ENCODE measurements around the gene PGA3. TPM values are rescaled to one million over a fixed set of nuclear protein-coding genes. Genes with fewer than 3 reads are reported as not detected.
"Not testable (repeated sequence)": the region's sequence is repeated elsewhere in the genome, so short reads cannot be mapped to it uniquely, and the experiment has no call there.

Gene PGA3
- not detected for total RNA-seq

DNA sequence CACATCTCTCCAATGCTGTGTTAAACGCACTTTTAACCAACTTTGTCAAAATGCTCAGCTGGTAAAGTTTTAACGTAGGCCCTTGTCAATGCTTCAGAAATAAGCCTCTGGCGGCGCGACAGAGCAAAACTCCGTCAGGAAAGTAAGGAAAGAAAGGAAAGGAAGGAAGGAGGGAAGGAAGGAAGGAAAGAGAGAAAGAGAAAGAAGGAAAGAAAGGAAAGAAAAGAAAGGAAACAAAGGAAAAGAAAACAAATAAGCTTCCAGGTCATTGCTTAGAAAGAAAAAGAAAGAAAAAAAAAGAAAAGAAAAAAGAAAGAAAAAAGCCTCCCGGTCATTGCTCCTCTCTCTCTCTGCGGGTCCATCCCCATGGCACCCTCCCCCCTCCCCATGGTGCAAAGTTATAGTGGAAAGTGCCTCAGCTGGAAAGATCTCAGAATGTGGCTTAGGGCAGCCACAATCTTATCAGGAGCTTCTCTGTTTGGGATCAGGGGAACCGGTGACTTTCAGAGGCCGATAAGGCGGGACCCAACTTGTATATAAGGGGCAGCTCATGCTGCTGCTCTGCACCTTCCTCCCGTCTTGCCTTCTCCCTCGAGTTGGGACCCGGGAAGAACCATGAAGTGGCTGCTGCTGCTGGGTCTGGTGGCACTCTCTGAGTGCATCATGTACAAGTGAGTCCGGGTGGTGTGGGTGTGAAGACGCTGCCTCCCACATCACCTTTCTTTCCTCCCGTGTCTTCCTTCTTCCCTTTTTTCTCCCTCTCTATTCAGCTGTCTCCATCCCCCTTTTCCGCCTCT, at the start of gene PGA3:
Gene PGA3, plus strand, starts transcription at position 566 of the 797 bp plus-strand sequence. Its CDS starts 50 bp downstream, at position 616.
- not testable (repeated sequence) for ATAC-seq

DNA sequence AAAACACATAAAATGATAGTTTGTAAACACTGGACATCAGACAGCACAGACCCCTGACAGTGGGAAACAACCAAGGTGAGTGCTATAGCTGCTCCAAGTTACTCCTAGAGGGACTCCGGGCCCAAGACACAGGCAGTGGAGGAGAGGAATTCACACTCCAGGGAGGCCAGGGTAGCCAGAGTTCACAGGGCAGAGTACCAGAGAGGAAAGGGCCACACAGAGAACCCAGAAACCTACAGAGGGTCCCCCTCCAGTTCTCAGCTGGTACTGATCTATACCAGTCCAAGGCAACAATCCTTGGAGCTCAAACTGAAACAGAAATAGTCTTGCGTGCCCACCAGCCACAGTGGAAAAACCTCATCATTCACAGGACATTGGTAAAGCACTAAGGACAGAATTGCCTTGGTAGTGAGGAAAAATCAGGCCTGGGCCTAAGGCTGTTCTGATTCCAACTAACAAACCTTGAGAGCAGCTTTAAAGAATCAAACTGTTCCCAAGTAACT, 49.7 kb upstream of the PGA3 start:
- ATAC-seq = no peak

DNA sequence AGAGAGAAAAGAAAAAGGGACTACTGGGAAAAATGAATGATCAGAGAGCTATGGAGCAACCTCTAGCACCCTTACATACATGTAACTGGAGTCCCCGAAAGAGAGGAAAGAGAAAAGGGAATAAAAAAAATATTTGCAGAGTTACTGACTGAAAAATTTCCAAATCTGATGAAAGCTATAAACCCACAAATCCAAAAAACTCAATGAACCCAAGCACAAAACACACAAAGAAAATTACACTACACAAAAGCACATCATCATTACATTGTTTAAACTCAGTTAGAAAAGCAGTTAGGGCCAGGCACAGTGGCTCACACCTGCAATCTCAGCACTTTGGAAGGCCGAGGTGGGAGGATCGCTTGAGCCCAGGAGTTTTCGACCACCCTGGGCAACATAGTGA, 48.8 kb upstream of the PGA3 start:
- no peak for ATAC-seq

DNA sequence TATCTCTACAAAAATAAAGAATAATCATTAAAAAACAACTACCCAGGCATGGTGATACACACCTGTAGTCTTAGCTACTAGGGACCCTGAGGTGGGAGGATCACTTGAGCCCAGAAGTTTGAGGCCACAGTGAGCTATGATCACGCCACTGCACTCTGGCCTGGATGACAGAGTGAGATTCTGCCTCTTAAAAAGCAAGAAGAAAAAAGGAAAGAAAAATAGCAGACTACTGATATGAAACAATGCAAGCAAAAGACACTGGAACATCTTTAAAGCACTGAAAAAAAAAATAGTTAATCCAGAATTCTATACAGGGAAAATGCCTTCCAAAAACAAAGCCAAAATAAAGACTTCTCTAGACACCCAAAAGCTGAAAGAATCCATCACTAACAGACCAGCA, 48.0 kb upstream of the PGA3 start:
- ATAC-seq = no peak

DNA sequence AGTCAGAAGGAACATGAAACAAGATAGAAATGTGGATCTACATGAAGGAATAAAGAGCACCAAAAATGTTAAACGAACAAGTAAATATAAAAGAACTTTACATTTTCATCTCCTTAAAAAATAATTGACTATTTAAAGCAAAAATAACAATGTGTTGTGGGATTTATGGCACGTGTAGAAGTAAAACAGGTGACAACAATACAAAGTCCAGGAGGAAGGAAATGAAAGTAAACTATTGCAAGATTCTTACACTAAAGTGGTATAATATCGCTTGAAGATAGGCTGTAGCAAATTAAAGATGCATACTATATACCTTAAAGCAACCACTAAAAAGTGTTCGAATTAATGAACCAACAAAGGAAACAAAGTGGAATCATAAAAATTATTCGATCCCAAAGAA, 47.6 kb upstream of the PGA3 start:
- ATAC-seq = no peak

DNA sequence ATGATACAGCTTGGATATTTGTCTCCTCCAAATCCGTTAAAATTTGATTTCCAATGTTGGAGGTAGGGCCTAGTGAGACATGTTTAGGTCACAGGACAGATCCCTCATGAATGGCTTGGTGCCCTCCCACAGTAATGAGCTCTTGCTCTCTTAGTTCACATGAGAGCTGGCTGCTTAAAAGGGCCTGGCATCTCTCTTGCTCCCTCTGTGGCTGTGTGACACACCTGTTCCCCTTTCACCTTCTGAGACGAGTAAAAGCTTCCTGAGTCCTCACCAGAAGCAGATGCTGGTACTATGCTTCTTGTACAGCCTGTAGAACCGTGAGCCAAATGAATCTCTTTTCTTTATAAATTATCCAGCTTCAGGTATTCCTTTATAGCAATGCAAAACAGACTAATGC, 45.6 kb upstream of the PGA3 start:
- ATAC-seq = no peak

DNA sequence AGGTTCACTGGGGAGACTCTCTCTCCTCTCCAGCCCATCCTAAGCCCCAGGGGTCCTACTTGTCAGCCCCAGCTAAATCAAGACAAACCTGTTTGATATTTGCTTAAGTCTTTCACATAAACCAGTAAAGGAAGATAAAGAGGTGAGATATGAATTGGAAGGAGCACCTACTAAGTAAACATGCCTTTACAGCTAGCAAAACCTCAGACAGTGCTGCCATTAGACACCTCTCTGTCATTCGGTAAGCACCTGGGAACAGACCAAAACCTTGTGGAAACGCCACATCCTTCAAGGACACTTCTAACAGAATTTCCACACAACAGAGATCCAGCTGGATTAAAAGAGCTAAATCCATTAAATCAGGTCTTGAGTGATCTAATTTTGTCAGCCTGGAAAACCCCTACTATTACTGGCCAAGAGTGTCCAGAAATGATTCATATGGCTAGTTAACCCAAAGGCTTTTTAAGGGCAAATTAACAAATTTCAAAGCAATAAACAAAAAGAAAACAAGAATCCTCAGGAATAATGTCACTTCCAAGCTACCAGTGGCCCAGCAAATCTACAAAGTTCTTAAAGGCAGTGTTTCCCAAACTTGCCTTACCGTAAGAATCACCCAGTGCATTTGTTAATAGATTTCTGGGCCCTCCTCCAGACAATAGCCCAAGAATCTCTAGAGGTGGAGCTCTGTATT, 44.5 kb upstream of the PGA3 start:
- peak; percentile 2 for ATAC-seq

DNA sequence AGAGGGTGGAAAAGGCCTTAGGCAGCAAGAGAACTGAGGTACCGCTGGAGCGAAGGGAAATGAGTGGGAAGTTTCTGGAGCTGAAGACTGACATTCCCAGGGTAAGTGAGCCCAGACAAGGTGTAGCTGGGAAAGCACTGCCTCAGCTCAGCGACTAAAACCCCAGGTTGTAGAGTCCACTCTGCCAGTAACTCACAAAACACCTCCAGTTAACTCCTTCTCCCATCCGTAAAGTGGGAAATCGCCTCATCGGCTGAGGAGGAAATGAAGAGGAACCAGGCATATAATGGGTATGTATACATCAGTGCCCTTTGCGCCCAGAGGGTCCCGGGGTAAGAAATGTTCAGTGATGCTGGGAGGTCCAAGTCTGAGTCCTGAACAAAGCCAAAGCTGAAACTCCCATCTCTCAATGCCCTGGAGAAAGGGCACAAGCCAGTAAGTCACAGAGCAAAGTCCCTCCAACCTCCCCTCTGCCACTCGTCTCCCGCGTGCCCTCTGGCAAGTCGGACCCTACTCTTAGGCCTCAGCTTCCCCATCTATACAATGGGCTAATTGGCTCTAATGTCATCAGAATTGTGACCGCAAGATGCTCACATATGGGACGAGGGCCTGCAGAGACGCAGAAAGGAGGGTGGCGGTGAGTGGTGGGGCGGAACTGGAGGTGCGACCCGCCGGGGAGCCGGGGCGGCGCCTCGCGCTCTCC, 42.7 kb upstream of the PGA3 start:
- ATAC-seq = no peak

DNA sequence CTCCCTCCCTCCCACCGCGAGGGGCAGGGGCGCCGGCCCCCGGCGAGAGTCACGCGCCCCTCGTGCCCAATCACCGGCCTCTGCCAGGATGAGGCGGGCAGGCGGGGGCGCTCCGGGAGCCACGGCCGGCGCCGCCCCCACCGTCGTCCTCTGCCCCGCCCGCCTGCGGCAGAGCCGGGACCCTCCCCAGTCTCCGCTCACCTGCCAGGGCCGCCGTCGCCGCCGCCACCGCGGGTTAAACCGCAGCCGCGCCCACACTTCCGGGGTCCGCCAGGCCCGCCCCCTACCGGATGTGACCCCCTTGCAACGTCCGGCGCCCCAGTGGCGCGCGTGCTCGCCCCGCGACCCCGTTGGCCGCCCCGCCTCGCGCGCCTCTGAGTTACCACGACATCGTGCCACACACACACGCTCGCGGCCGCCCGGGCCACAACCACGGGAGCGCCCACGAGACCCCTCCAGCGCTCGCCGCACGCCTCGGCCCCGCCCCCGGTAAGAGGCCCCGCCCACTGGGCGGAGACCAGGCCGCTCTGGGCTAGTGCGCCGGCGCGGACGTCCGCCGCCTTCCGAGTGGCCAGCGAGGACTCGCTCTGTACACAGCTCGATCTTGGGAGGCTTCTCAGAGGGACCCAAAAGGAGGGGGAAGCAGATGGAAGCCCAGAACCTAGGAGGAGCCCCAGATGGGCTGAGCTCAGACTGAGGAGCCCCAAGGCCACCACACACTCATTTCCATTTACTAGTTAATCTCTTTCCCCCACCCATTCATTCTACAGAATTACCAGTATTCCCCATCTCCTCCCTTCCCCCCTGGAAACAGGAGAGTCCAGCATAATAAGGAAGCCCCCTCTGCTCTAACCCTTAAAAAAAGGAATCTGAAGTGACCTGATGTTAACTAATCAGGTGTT, 41.9 kb upstream of the PGA3 start, which contains the start of gene VPS37C:
Gene VPS37C, minus strand, starts transcription at position 237 of the 902 bp plus-strand sequence. CDS start 22,597 bp downstream, outside the sequence.
- ATAC-seq = peak; percentile 94

DNA sequence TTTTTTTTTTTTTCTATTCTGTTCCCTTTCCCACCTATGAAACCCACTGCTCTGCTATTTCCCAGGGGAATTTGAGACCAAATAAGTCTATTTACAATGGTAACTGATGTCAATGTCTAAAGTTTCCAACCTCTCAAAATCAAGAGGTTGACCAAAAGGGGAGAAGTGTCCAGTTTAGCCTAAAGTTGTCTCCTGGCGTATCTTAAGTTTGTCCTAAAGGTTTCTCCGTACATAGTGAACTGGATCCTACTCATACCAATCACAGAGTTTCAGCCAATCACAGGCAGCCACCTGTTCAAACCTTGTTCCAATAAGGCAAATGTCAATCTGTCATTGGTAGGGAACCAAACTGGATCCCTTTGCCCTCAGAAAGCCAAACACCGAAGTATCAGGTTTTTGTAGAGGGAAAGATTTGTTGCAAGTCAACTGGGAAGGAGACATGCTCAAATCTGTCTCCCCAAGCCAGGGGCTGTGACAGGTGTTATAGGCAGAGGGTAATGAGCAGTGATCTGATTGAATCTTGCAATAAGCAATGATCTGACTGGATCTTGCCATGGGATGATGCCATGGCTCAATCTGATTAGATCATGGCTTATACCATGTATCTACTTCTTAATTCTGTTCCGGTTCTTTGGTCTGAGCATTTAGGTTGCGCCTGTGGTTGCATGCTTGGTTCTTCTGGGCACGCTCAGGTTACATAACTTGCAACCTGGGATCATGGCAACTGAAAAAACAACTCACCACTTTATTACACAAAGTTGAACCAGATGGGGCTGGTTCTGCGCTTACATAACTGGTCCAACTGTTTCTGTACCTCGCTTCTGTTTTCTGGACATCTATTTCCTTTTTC, 41.0 kb upstream of the PGA3 start:
- ATAC-seq = peak; percentile 14

DNA sequence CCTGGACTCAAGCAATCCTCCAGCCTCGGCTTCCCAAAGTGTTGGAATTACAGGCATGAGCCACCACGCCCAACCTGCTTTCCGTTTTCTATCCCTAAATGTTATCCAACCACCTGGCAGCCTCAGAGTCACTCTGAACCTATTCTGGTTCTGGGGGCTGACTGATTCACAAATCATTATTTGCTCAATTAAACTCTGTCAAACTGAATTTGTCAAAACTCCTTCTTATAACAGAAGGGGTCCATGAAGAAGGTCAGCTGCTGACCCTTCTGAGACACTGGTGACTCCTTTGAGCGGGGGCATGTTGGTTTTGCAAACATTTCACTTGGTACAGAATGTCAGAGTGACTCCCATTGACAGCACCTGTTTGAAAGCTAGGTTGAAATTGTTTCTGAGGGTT, 40.3 kb upstream of the PGA3 start:
- ATAC-seq = no peak

DNA sequence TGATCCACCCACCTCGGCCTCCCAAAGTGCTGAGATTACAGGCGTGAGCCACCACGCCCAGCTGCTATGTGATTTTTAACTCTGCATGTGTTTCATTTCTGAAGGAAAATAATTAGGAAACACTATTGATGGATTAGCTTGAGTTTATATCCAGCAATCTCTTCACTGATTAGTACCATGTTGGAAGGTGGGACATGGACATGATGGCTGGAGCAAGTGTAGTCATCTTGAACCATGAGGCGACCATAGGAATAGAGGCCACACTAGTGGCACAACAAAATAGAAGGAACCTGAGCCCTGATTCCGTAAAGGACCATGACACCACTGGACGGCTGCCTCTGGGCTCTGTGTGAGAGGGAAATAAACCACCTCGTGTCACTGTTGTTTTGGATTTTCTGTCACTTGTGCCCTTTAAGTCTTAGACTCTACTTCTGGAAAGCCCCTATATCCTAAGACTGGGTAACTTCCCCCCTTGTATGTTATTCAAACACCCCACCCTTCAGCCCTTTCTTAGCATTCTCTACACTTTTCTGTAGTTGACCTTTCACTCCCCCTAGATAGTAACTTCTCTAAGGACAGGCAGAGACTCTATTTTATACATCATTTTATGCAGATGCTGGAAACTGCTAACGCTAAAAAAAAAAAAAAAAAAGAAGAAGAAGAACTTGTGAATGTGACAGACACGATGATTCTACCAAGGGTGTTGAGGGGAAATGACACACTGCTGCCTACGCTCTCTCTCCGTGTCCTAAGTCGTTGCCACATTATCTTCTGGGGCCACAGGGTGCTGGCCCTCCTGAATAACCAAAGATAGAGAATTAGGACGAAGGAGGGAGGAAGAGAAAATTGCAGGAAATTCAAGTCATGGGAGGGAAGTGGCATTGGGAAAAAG, 39.4 kb upstream of the PGA3 start:
- no peak for ATAC-seq

DNA sequence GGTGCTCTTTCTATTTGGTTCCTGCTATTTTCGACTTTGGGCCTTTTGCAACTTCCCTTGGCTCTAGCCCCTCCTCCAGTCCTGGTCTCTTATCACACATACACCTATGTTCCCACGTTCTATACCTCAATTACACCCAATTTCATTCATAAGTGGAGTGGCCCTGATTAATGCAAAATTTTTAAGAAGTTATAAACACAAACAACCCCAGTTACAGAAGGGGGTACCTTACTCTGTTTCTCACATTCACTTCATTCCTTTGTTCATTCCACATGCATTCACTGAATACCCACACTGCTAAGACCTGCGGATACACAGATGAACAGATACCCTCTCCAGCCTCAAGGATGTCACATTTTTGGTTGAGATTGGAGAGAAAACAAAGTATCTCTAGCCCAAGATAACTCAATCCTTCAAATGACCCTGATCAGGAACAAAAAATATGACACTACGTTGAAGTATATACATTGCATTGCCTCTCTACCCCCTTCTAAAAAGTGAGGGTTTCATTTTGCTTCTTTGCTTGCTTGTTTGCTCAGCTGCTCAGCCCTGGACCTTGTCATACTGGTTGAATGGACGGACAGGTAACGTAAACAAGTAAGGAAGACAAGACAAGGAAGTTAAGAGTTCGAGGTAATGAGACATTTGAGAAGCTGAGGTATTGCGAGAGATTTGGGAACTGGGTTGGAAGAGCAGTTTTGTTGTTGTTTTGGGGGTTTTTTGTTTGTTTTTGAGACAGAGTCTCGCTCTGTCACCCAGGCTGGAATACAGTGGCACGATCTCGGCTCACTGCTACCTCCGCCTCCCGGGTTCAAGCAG, 38.5 kb upstream of the PGA3 start:
- no peak for ATAC-seq

DNA sequence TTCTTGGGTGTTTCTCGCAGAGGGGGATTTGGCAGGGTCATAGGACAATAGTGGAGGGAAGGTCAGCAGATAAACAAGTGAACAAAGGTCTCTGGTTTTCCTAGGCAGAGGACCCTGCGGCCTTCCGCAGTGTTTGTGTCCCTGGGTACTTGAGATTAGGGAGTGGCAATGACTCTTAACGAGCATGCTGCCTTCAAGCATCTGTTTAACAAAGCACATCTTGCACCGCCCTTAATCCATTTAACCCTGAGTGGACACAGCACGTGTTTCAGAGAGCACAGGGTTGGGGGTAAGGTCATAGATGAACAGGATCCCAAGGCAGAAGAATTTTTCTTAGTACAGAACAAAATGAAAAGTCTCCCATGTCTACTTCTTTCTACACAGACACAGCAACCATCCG, 37.5 kb upstream of the PGA3 start:
- not testable (repeated sequence) for ATAC-seq

DNA sequence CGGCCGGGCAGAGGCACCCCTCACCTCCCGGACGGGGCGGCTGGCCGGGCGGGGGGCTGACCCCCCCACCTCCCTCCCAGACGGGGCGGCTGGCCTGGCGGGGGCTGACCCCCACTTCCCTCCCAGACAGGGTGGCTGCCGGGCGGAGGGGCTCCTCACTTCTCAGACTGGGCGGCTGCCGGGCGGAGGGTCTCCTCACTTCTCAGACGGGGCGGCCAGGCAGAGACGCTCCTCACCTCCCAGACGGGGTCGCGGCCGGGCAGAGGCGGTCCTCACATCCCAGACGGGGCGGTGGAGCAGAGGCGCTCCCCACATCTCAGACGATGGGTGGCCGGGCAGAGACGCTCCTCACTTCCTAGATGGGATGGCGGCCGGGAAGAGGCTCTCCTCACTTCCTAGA, 37.0 kb upstream of the PGA3 start:
- ATAC-seq = not testable (repeated sequence)

DNA sequence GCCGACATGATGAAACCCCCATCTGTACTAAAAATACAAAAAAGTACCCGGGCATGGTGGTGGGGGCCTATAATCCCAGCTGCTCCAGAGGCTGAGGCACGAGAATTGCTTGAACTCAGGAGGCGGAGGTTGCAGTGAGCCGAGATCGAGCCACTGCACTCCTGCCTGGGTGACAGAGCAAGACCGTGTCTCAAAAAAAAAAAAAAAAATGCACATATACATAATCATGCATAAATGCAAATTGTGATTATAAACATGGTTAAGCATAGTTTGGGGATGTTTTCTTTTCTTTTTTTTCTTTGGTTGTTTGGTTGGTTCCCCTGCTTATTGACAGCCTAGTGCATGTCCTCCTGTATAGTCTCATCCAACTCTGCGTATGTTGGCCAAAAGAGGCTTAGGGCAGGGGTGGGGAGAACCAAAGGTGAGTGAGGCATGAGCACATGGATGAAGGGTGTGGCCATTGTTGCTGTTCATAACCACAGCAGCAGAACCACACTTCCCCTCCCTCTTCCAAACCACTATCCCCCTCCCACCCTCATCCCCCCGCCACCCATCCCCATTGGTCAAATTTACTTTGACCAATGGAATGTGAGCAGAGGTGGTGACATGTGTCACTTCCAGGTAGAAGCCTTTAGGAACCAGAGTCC, 35.1 kb upstream of the PGA3 start:
- ATAC-seq = peak; percentile 59

DNA sequence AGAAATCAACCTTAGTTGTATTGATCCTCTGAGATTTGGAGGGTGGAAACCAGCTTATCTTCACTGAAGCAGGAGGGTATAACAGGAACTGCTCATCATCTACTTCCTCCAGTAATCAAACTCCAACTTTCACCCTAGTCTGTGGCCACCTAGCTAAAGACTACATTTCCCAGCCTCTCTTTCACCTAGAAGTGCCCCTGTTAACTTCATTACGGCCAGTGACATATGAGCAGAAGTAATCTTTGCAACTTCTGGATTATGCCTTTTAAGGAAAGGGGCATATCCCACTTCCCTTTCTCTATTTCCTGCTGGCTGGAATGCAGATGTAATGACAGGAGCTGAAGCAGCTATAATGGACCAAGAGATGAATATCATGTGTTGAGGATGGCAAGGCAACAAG, 34.5 kb upstream of the PGA3 start:
- no peak for ATAC-seq

DNA sequence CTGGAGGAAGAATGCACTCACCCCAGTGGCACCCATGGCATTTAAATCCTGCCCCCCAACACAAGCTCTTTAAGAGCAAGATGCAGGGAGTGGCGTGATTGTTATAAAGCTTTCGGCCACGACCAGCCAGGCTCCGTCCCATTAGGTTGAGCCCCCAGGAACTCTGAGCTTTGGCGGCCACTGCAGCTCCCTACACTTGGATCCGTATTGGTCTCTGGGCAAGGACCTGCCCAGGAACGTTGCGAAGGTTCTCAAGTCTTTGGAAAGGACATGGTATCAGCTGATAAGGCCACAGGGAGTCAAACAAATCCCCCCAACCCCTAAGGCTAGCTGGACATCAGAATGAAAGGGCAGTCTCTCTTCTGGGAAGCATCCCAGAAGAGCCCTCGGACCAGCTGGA, 32.7 kb upstream of the PGA3 start:
- no peak for ATAC-seq

DNA sequence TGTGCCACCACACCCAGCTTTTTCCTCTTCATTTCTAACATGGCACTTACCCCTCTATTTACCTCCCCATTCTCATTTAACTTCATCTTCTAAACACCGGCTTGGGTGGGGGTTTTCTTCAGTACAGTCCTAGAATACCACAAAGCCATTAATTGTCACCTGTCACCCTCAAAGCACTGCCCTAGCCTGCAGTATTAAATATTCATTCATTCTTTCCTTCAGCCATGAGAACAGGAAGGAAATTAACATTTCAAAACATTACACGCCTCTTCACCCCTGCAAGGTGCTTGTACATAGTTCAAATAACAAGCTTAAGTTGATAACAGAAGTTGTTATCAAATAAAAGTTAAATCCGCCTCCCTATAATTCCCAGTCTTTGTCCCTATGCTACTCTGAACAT, 31.4 kb upstream of the PGA3 start:
- no peak for ATAC-seq

Measured in esophagus mucosa (tissue), 1 donor.